ENCODE results near the gene HINT3.

DNA sequence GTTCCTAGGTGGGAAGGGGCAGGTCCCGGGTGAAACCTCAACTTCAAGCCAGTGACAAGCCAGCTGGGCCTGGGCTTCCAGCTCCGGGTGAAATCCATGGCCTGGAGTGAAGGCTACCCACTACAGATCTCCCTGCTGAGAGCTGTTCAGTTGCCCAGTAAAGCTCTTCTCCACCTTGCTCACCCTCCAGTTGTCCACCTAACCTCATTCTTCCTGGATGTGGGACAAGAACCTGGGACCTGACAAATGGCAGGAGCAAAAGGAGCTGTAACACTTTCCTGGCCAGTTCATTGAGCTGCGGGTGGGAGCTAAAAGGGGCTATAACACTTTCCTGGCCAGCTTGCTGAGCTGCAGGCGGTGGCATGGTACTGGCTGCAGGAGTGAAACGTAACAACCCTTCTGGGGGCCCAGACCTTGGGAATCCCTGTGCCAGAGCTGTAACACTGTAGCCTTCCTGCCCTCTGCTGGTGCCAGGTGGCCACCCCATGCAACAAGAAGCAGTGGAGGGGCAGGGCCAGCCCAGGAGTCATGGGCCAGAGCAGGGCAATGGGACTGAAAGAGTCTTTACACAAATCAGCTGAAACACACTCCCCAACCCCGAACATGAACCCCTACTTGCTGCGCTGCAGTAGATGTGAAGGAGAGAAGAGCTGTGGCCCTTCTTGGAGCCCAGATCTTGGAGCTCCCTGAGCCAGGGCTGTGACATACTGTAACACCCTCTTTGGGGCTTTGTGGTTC, 3.6 kb upstream of the HINT3 start:
- TF ChIP-seq EZH2phosphoT487 (conservative IDR thresholded peaks at IDR 0.05; ENCODE audit: low read length) = no peak
- TF ChIP-seq, protein P1, sequence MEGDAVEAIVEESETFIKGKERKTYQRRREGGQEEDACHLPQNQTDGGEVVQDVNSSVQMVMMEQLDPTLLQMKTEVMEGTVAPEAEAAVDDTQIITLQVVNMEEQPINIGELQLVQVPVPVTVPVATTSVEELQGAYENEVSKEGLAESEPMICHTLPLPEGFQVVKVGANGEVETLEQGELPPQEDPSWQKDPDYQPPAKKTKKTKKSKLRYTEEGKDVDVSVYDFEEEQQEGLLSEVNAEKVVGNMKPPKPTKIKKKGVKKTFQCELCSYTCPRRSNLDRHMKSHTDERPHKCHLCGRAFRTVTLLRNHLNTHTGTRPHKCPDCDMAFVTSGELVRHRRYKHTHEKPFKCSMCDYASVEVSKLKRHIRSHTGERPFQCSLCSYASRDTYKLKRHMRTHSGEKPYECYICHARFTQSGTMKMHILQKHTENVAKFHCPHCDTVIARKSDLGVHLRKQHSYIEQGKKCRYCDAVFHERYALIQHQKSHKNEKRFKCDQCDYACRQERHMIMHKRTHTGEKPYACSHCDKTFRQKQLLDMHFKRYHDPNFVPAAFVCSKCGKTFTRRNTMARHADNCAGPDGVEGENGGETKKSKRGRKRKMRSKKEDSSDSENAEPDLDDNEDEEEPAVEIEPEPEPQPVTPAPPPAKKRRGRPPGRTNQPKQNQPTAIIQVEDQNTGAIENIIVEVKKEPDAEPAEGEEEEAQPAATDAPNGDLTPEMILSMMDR (IDR thresholded peaks at IDR 0.05; ENCODE audit: insufficient read depth, low read length, poor library complexity, severe bottlenecking) = no peak
